ENCODE measurements around the gene CEMIP. TPM values are rescaled to one million over a fixed set of nuclear protein-coding genes. Genes with fewer than 3 reads are reported as not detected.

Gene CEMIP
- total RNA-seq, 1 experiment from 2014 or later, result 0.07 TPM

DNA sequence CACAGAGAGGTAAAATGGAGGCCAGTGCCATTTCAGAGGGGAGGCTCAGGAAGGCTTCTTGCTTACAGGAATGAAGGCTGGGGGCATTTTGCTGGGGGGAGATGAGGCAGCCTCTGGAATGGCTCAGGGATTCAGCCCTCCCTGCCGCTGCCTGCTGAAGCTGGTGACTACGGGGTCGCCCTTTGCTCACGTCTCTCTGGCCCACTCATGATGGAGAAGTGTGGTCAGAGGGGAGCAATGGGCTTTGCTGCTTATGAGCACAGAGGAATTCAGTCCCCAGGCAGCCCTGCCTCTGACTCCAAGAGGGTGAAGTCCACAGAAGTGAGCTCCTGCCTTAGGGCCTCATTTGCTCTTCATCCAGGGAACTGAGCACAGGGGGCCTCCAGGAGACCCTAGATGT lies 170.6 kb downstream of the CEMIP start:
- CTCF ChIA-PET, result no interaction called here
- H3K4me3 Mint-ChIP-seq (ENCODE audit: unreplicated experiment), result no peak overlapping the region
- no peak for TF ChIP-seq CTCF (IDR thresholded peaks at IDR 0.05; ENCODE audit: insufficient read depth in 1 of 2, low read depth in 1 of 2, low read length in 1 of 2, severe bottlenecking in 1 of 2, unreplicated experiment in 1 of 2)
- peaks cover 5% of the 10 kb centered on the region; the same call in 1 of the 2 replicates for H3K4me1 ChIP-seq
- POLR2A ChIA-PET, result no interaction called here
- no peak for DNase-seq
- peaks cover 6% of the 10 kb centered on the region for H3K36me3 Mint-ChIP-seq (ENCODE audit: insufficient read depth, unreplicated experiment)
- no peaks in the 10 kb centered on the region for H3K27me3 Mint-ChIP-seq (ENCODE audit: insufficient read depth, unreplicated experiment)
- no peaks in the 10 kb centered on the region for H3K9me3 Mint-ChIP-seq (ENCODE audit: unreplicated experiment)
- no TSS peak for BruUV-seq (replicated peaks)
- H3K27ac Mint-ChIP-seq (ENCODE audit: unreplicated experiment), result no peak overlapping the region
- H3K4me3 ChIP-seq (ENCODE audit: low read depth, low read length), result no peak overlapping the region
- H3K9me3 ChIP-seq, result no peaks in the 10 kb centered on the region
- H3K36me3 ChIP-seq (ENCODE audit: control insufficient read depth, insufficient read depth, low read length), result no peaks in the 10 kb centered on the region
- intact Hi-C loops (cut with micrococcal nuclease; ENCODE audit: unreplicated experiment), result no loop called here
- H3K27me3 ChIP-seq (replicated peaks; ENCODE audit: control insufficient read depth, insufficient read depth, low read length), result no peaks in the 10 kb centered on the region
- peaks cover 7% of the 10 kb centered on the region for H3K4me1 Mint-ChIP-seq (ENCODE audit: low read depth, unreplicated experiment)

GRCh38 chr15:80950291-80951078 lies 171.3 kb downstream of the CEMIP start:
- no peak overlapping the region for H3K27ac Mint-ChIP-seq (ENCODE audit: unreplicated experiment)
- POLR2A ChIA-PET, result no interaction called here
- no peaks in the 10 kb centered on the region for H3K27me3 Mint-ChIP-seq (ENCODE audit: insufficient read depth, unreplicated experiment)
- H3K4me1 ChIP-seq, result peaks cover 5% of the 10 kb centered on the region; the same call in 1 of the 2 replicates
- H3K4me3 ChIP-seq (ENCODE audit: low read depth, low read length), result no peak overlapping the region
- no TSS peak for BruUV-seq (replicated peaks)
- H3K4me1 Mint-ChIP-seq (ENCODE audit: low read depth, unreplicated experiment), result peaks cover 7% of the 10 kb centered on the region
- no peak for DNase-seq
- no peak for TF ChIP-seq CTCF (IDR thresholded peaks at IDR 0.05; ENCODE audit: insufficient read depth in 1 of 2, low read depth in 1 of 2, low read length in 1 of 2, severe bottlenecking in 1 of 2, unreplicated experiment in 1 of 2)
- H3K9me3 ChIP-seq, result no peaks in the 10 kb centered on the region
- no peaks in the 10 kb centered on the region for H3K27me3 ChIP-seq (replicated peaks; ENCODE audit: control insufficient read depth, insufficient read depth, low read length)
- intact Hi-C loops (cut with micrococcal nuclease; ENCODE audit: unreplicated experiment), result no loop called here
- CTCF ChIA-PET, result no interaction called here
- no peaks in the 10 kb centered on the region for H3K36me3 ChIP-seq (ENCODE audit: control insufficient read depth, insufficient read depth, low read length)
- peaks cover 6% of the 10 kb centered on the region for H3K36me3 Mint-ChIP-seq (ENCODE audit: insufficient read depth, unreplicated experiment)
- no peak overlapping the region for H3K4me3 Mint-ChIP-seq (ENCODE audit: unreplicated experiment)
- no peaks in the 10 kb centered on the region for H3K9me3 Mint-ChIP-seq (ENCODE audit: unreplicated experiment)

- peaks cover 7% of the 10 kb centered on the region for H3K4me1 Mint-ChIP-seq (ENCODE audit: low read depth, unreplicated experiment)
- no peak overlapping the region for H3K27ac Mint-ChIP-seq (ENCODE audit: unreplicated experiment)
- peaks cover 6% of the 10 kb centered on the region for H3K36me3 Mint-ChIP-seq (ENCODE audit: insufficient read depth, unreplicated experiment)
- Histone ChIP-seq H3K4me3 (ENCODE audit: low read depth, low read length) (no peak overlapping the region), H3K27me3 (replicated peaks; ENCODE audit: control insufficient read depth, insufficient read depth, low read length) (no peaks in the 10 kb centered on the region), H3K9me3 (no peaks in the 10 kb centered on the region), H3K36me3 (ENCODE audit: control insufficient read depth, insufficient read depth, low read length) (no peaks in the 10 kb centered on the region), H3K4me1 (peaks cover 5% of the 10 kb centered on the region; the same call in 1 of the 2 replicates)
- no peaks in the 10 kb centered on the region for H3K27me3 Mint-ChIP-seq (ENCODE audit: insufficient read depth, unreplicated experiment)
- BruUV-seq (replicated peaks), result no TSS peak
- intact Hi-C loops (cut with micrococcal nuclease; ENCODE audit: unreplicated experiment), result no loop called here
- DNase-seq, result no peak
- POLR2A ChIA-PET, result no interaction called here
- no peak for TF ChIP-seq CTCF (IDR thresholded peaks at IDR 0.05; ENCODE audit: insufficient read depth in 1 of 2, low read depth in 1 of 2, low read length in 1 of 2, severe bottlenecking in 1 of 2, unreplicated experiment in 1 of 2)
- CTCF ChIA-PET, result interaction anchor here (0.9 kb wide), 1 partner anchor 37 kb away, joined by 3 read pairs; no protein-coding TSS in a partner anchor
- H3K9me3 Mint-ChIP-seq (ENCODE audit: unreplicated experiment), result no peaks in the 10 kb centered on the region
- H3K4me3 Mint-ChIP-seq (ENCODE audit: unreplicated experiment), result no peak overlapping the region
Observed at GRCh38 chr15:80951941-80952340, 172.8 kb downstream of the CEMIP start.
